ENCODE measurements around the gene CEP131. TPM values are rescaled to one million over a fixed set of nuclear protein-coding genes. Genes with fewer than 3 reads are reported as not detected.

The CEP131 gene
- total RNA-seq, 4 donors from 2014 or later, result 5.7 to 21.3 (median 6.8) TPM

DNA sequence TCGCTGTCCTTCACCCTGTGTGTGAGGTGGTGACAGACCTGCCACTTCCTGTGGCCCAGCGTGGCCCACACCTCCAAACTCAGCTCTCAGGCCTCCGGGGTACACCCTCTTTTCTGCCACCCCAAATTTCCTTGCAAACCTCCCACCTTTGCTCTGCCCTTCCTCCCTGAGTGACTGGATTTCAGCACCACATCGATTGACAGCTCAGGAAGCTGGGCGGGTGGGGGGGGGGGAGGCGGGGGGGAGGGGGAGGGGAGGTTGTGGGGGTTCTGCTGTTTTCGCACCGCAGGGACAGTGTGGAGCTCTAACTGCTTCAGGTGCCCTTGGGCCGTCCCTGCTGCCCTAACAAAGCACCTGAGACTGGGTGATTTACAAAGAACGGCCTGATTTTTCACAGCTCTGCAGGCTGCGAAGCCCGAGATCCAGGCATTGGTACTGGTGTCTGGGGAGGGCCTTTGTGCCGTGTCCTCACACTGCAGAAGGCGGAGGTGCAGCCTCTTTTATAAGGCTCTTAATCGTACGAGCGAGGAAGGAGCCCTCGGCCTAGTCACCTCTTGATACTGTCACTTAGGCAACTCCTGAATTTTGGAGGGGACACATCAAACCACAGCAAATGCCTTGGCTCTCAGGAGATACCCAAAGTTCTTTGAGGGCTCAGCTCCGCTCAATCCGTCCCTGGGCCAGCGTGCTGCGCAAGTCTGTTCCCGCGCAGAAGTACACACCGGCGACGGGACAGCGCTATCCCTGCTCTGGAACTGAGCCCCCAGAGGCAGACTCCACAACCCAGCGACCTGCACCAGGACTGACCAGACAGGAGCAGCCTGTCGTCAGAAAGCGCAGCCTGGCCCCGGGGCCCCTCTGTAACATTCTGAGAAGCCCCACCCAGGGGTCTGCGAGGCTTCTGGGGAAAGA lies 19.9 kb upstream of the CEP131 start:
- no peak overlapping the region for H3K27ac ChIP-seq
- H3K27me3 ChIP-seq, result no peaks in the 10 kb centered on the region
- no peaks in the 10 kb centered on the region for H3K36me3 ChIP-seq
- 83 to 87% methylated on average over 1 to 32 of the region's 33 CpGs for WGBS, 2 donors (ENCODE audit: low coverage in 1 of 2)
- H3K9me3 ChIP-seq, result no peaks in the 10 kb centered on the region
- peaks cover 12 to 21% (median 18%) of the 10 kb centered on the region in 4 donors for H3K4me1 ChIP-seq
- no peak overlapping the region for H3K4me3 ChIP-seq
- intact Hi-C loops (cut with DNase I; ENCODE audit: low total_unique reads) (loop anchor here (5.0 kb wide), 2 partner anchors 100 to 250 kb away; partner anchors contain the start of gene CHMP6), in situ Hi-C loops (cut with MboI; ENCODE audit: low pct_ligation_motif_present in 1 of 4, low pct_unique_long_range_greater_than_20kb in 1 of 4, low sequenced_read_pairs in 3 of 4) (no loop called here)
- no peak for DNase-seq
- TF ChIP-seq POLR2A (IDR thresholded peaks at IDR 0.05), result no peak
- no peak for TF ChIP-seq POLR2AphosphoS5 (IDR thresholded peaks at IDR 0.05)
- no peak for TF ChIP-seq EP300 (IDR thresholded peaks at IDR 0.05; ENCODE audit: low read depth)

GRCh38 chr17:81241648-81242420 lies 19.1 kb upstream of the CEP131 start:
- intact Hi-C loops (cut with DNase I; ENCODE audit: low total_unique reads), result loop anchor here (5.0 kb wide), 2 partner anchors 100 to 250 kb away; partner anchors contain the start of gene CHMP6
- in situ Hi-C loops (cut with MboI; ENCODE audit: low pct_ligation_motif_present in 1 of 4, low pct_unique_long_range_greater_than_20kb in 1 of 4, low sequenced_read_pairs in 3 of 4), result no loop called here
- H3K27ac ChIP-seq, result no peak overlapping the region
- H3K4me1 ChIP-seq, result peaks cover 15 to 29% (median 25%) of the 10 kb centered on the region in 4 donors
- WGBS, 2 donors (ENCODE audit: low coverage in 1 of 2), result 59 to 93% methylated on average over 3 to 23 of the region's 26 CpGs
- DNase-seq, result peak; percentile 51
- TF ChIP-seq POLR2AphosphoS5 (IDR thresholded peaks at IDR 0.05) (no peak), EP300 (IDR thresholded peaks at IDR 0.05; ENCODE audit: low read depth) (no peak), POLR2A (IDR thresholded peaks at IDR 0.05) (no peak)
- TF ChIP-seq, protein P1, sequence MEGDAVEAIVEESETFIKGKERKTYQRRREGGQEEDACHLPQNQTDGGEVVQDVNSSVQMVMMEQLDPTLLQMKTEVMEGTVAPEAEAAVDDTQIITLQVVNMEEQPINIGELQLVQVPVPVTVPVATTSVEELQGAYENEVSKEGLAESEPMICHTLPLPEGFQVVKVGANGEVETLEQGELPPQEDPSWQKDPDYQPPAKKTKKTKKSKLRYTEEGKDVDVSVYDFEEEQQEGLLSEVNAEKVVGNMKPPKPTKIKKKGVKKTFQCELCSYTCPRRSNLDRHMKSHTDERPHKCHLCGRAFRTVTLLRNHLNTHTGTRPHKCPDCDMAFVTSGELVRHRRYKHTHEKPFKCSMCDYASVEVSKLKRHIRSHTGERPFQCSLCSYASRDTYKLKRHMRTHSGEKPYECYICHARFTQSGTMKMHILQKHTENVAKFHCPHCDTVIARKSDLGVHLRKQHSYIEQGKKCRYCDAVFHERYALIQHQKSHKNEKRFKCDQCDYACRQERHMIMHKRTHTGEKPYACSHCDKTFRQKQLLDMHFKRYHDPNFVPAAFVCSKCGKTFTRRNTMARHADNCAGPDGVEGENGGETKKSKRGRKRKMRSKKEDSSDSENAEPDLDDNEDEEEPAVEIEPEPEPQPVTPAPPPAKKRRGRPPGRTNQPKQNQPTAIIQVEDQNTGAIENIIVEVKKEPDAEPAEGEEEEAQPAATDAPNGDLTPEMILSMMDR (IDR thresholded peaks at IDR 0.05), result peak; percentile 61 to 79 (median 70)
- H3K27me3 ChIP-seq, result no peaks in the 10 kb centered on the region
- no peaks in the 10 kb centered on the region for H3K36me3 ChIP-seq
- no peaks in the 10 kb centered on the region for H3K9me3 ChIP-seq
- H3K4me3 ChIP-seq, result no peak overlapping the region

GRCh38 chr17:81241203-81241602 lies 18.4 kb upstream of the CEP131 start:
- intact Hi-C loops (cut with DNase I; ENCODE audit: low total_unique reads), result loop anchor here (5.0 kb wide), 2 partner anchors 99 to 249 kb away; partner anchors contain the start of gene CHMP6
- Histone ChIP-seq H3K4me1 (peaks cover 15 to 30% (median 25%) of the 10 kb centered on the region in 4 donors), H3K27ac (no peak overlapping the region), H3K9me3 (no peaks in the 10 kb centered on the region), H3K27me3 (no peaks in the 10 kb centered on the region), H3K4me3 (no peak overlapping the region), H3K36me3 (no peaks in the 10 kb centered on the region)
- in situ Hi-C loops (cut with MboI; ENCODE audit: low pct_ligation_motif_present in 1 of 4, low pct_unique_long_range_greater_than_20kb in 1 of 4, low sequenced_read_pairs in 3 of 4), result no loop called here
- TF ChIP-seq POLR2AphosphoS5 (IDR thresholded peaks at IDR 0.05) (no peak), POLR2A (IDR thresholded peaks at IDR 0.05) (no peak), EP300 (IDR thresholded peaks at IDR 0.05; ENCODE audit: low read depth) (no peak)
- TF ChIP-seq, protein P1 (IDR thresholded peaks at IDR 0.05), result no peak
- DNase-seq, result no peak
- WGBS, 2 donors (ENCODE audit: low coverage in 1 of 2), result 89 to 100% methylated on average over 2 to 10 of the region's 10 CpGs

DNA sequence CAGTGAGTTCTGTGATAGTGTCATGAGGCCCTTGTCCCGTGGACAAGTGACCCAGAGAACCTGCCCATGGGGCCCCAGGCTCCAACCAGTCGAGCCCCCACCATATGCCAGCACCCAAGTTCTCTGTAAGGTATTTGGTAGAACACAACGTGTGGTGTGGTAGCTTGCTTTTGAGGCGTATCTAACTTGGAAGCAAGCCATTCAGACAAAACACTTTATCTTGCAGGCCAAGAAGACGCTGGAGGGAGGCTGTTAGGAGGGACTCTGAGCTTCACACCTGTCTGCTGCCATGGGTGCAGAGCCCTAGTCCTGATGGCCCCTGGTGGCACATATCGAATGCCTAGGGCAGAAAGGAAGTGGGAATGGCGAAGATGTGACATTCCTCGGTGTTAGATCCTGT lies 18.0 kb upstream of the CEP131 start:
- TF ChIP-seq EP300 (IDR thresholded peaks at IDR 0.05; ENCODE audit: low read depth) (no peak), POLR2AphosphoS5 (IDR thresholded peaks at IDR 0.05) (no peak), POLR2A (IDR thresholded peaks at IDR 0.05) (no peak)
- TF ChIP-seq, protein P1 (IDR thresholded peaks at IDR 0.05), result no peak
- H3K27ac ChIP-seq, result no peak overlapping the region
- in situ Hi-C loops (cut with MboI; ENCODE audit: low pct_ligation_motif_present in 1 of 4, low pct_unique_long_range_greater_than_20kb in 1 of 4, low sequenced_read_pairs in 3 of 4) (no loop called here), intact Hi-C loops (cut with DNase I; ENCODE audit: low total_unique reads) (loop anchor here (5.0 kb wide), 2 partner anchors 98 to 248 kb away; partner anchors contain the start of gene CHMP6)
- no peaks in the 10 kb centered on the region for H3K27me3 ChIP-seq
- no peak for DNase-seq
- peaks cover 15 to 30% (median 25%) of the 10 kb centered on the region in 4 donors for H3K4me1 ChIP-seq
- no peaks in the 10 kb centered on the region for H3K36me3 ChIP-seq
- 77 to 100% methylated on average over 2 to 8 of the region's 8 CpGs for WGBS, 2 donors (ENCODE audit: low coverage in 1 of 2)
- no peak overlapping the region for H3K4me3 ChIP-seq
- H3K9me3 ChIP-seq, result no peaks in the 10 kb centered on the region
